DND-41 (cell line): ENCODE data around the gene TCAP.

Source experiments
- ATAC-seq: fragments of 200-7000 bp; cut with Tn5 transposase; 3 replicates; pipeline ENCODE4 v1.9.1; 2021; ENCODE audit warnings: low read depth; ENCODE audit not compliant: insufficient read depth
- DNase-seq: peaks from one replicate; pipeline ENCODE4 v3.0.0-alpha.2; 2020
- H2AFZ ChIP-seq: 2 replicates; pipeline ENCODE4 v1.6.0; 2012; ENCODE audit warnings: low read depth, low read length
- H3K27ac ChIP-seq: 2 replicates; pipeline ENCODE4 v1.5.1; 2012; ENCODE audit warnings: low read length, inconsistent platforms
- H3K27me3 ChIP-seq: fragments of 200-600 bp; sonication (generic); 2 replicates; pipeline ENCODE4 v1.6.0; 2012; ENCODE audit warnings: low read length, mild to moderate bottlenecking, inconsistent platforms; ENCODE audit not compliant: insufficient read depth, poor library complexity
- H3K36me3 ChIP-seq: 2 replicates; pipeline ENCODE4 v1.5.1; 2012; ENCODE audit warnings: low read length, inconsistent platforms; ENCODE audit not compliant: insufficient read depth
- H3K4me1 ChIP-seq: 2 replicates; pipeline ENCODE4 v1.5.1; 2012; ENCODE audit warnings: mild to moderate bottlenecking, low read length; ENCODE audit not compliant: insufficient read depth
- H3K4me2 ChIP-seq: 2 replicates; pipeline ENCODE4 v1.6.0; 2012; ENCODE audit warnings: mild to moderate bottlenecking, moderate library complexity, low read length, inconsistent platforms; ENCODE audit not compliant: insufficient read depth
- H3K4me3 ChIP-seq, 2 experiments: fragments of 200-600 bp in 1 of 2; shearing (Covaris generic) in 1 of 2; 2 replicates each; pipeline ENCODE4 v1.5.1; 2012 to 2016; ENCODE audit warnings: inconsistent platforms in 2 of 2, low read length in 2 of 2, mild to moderate bottlenecking in 2 of 2, low read depth in 1 of 2, moderate library complexity in 1 of 2
- H3K79me2 ChIP-seq: 2 replicates; pipeline ENCODE4 v1.6.0; 2012; ENCODE audit warnings: low read length, inconsistent platforms; ENCODE audit not compliant: insufficient read depth
- H3K9ac ChIP-seq: 2 replicates; pipeline ENCODE4 v1.6.0; 2012; ENCODE audit warnings: low read depth, mild to moderate bottlenecking, inconsistent platforms, low read length, moderate library complexity
- H3K9me3 ChIP-seq: 2 replicates; pipeline ENCODE4 v1.5.1; 2012; ENCODE audit warnings: low read length, moderate library complexity, mild to moderate bottlenecking, inconsistent platforms; ENCODE audit not compliant: insufficient read depth, severe bottlenecking
- H4K20me1 ChIP-seq: 2 replicates; pipeline ENCODE4 v1.6.0; 2012; ENCODE audit warnings: low read length; ENCODE audit not compliant: insufficient read depth
- EZH2 ChIP-seq: IDR thresholded peaks from 3 replicates; pipeline ENCODE4 v1.6.1; 2012; ENCODE audit warnings: borderline replicate concordance, low read depth, mild to moderate bottlenecking, moderate library complexity, low read length, inconsistent platforms; ENCODE audit not compliant: severe bottlenecking
- TF ChIP-seq, protein P1 (sequence below): IDR thresholded peaks from 2 replicates; pipeline ENCODE4 v1.5.1; 2012; ENCODE audit warnings: borderline replicate concordance, low read length, moderate library complexity, mild to moderate bottlenecking; ENCODE audit not compliant: poor library complexity, severe bottlenecking; ENCODE audit errors: extremely low read depth

Gene TCAP

GRCh38 chr17:39636927-39637736, 28.0 kb upstream of the TCAP start, which contains the start of gene STARD3:
Gene STARD3 (plus strand): TSS chr17:39637144. CDS start chr17:39653532, 16,388 bp downstream.
- H3K4me3 ChIP-seq: peak within 1 kb of the TSS; percentile 80 to 88
- peak within 1 kb of the TSS; percentile 82 for H3K4me2 ChIP-seq
- no peaks in the 10 kb centered on the region for H3K27me3 ChIP-seq
- peak within 1 kb of the TSS; percentile 74 for H3K9ac ChIP-seq
- peaks cover 31% of the 10 kb centered on the region for H4K20me1 ChIP-seq
- H3K36me3 ChIP-seq: peaks cover 12% of the 10 kb centered on the region
- H3K27ac ChIP-seq: peak within 1 kb of the TSS; percentile 82
- peak; percentile 91 for DNase-seq
- H3K4me1 ChIP-seq: peaks cover 38% of the 10 kb centered on the region
- H3K9me3 ChIP-seq: no peaks in the 10 kb centered on the region
- peak within 1 kb of the TSS; percentile 82 for H2AFZ ChIP-seq
- TF ChIP-seq EZH2: no peak
- TF ChIP-seq, protein P1, sequence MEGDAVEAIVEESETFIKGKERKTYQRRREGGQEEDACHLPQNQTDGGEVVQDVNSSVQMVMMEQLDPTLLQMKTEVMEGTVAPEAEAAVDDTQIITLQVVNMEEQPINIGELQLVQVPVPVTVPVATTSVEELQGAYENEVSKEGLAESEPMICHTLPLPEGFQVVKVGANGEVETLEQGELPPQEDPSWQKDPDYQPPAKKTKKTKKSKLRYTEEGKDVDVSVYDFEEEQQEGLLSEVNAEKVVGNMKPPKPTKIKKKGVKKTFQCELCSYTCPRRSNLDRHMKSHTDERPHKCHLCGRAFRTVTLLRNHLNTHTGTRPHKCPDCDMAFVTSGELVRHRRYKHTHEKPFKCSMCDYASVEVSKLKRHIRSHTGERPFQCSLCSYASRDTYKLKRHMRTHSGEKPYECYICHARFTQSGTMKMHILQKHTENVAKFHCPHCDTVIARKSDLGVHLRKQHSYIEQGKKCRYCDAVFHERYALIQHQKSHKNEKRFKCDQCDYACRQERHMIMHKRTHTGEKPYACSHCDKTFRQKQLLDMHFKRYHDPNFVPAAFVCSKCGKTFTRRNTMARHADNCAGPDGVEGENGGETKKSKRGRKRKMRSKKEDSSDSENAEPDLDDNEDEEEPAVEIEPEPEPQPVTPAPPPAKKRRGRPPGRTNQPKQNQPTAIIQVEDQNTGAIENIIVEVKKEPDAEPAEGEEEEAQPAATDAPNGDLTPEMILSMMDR: peak; percentile 23
- H3K79me2 ChIP-seq: peaks cover 52% of the 10 kb centered on the region
- peak; percentile 90 for ATAC-seq

DNA sequence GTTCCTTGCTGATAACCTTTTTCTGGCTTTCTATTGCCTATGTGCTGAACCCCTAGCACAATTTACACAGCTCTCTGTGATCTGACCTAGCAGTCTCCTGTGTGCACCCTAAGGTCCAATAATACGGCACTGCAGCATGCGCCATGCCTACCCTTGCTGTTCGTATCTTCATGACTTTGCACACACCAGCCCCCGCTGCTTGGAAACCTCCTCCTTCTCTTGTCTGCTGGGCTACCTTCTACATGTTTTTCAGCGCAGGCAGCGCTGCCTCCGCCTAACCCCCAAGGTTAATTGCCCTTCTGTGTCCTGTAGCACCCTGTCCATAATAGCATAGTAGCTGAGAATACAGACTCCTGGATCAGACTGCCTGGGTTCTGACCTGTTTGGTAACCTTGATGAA, 26.8 kb upstream of the TCAP start:
- peak overlapping the region; percentile 74 for H3K9ac ChIP-seq

DNA sequence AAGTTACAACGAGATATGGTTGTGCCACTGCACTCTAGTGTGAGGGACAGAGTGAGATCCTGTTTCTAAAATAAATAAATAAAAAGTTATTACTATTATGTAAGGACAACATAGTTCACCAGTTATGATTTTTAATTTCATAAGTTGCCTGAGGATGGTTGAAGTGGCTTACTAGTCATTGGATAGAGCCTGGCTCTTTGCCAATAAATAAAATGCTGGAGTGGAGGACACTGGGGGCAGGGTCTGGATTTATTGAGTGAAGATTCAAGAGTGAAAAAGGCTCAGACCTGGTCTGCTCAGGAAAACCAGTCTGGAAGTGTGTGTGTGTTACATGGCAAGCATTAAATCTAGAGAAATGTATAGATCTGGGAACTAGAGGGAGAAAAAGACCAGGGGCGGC, 26.1 kb upstream of the TCAP start:
- Histone ChIP-seq H3K27me3 (no peaks in the 10 kb centered on the region), H3K4me3 (no peak overlapping the region), H3K4me2 (peak overlapping the region; percentile 82), H4K20me1 (peaks cover 50% of the 10 kb centered on the region), H3K9me3 (no peaks in the 10 kb centered on the region), H2AFZ (no peak overlapping the region), H3K36me3 (peaks cover 12% of the 10 kb centered on the region), H3K4me1 (peaks cover 38% of the 10 kb centered on the region), H3K79me2 (peaks cover 71% of the 10 kb centered on the region), H3K9ac (no peak overlapping the region), H3K27ac (no peak overlapping the region)
- no peak for ATAC-seq
- no peak for TF ChIP-seq EZH2
- TF ChIP-seq, protein P1: no peak
- DNase-seq: no peak

More for the DNA sequence above, 26.8 kb upstream of the TCAP start:
- no peak for ATAC-seq
- Histone ChIP-seq H4K20me1 (peaks cover 43% of the 10 kb centered on the region), H3K27me3 (no peaks in the 10 kb centered on the region), H3K4me1 (peaks cover 38% of the 10 kb centered on the region), H3K4me3 (peak overlapping the region; percentile 80 to 88; a peak in 3 of 4 replicates), H3K9me3 (no peaks in the 10 kb centered on the region), H3K4me2 (peak overlapping the region; percentile 82), H3K27ac (peak overlapping the region; percentile 82), H3K79me2 (peaks cover 64% of the 10 kb centered on the region), H3K36me3 (peaks cover 12% of the 10 kb centered on the region), H2AFZ (no peak overlapping the region)
- TF ChIP-seq, protein P1: no peak
- no peak for TF ChIP-seq EZH2
- no peak for DNase-seq
